IPS-NIHi7 (cell line): ENCODE results near the gene OR10C1.

Experiments
- DNase-seq: peaks from one replicate; pipeline ENCODE4 v3.0.0; 2012; ENCODE audit warnings: mixed read lengths; ENCODE audit errors: extremely low spot score

The OR10C1 gene

DNA sequence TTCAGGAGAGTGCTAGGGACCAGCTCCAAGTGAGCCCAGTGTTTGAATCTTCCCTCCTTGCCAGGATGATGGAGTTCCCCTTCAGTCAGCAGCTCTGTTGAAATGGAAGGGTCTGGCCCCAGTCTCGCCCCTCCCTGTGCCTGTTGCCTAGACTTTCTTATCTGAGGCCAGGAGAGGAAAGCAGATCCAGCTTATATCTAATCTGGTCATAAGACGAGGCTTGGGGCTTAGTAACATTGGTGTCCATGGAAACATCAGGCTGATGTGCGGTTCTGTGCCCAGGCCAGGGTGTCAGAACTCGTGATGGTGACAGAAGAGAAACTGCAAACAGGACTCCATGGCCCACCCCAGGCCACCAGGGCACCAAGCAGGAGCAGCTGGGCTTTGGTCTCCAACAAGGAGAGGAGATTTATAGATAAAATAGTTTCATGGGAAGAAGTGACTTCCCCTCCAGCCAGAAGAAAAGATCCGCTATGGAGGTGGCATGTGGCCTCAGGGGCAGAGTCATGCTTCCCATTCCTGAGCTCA is 38.9 kb downstream of the OR10C1 start:
- DNase-seq, result no peak

DNA sequence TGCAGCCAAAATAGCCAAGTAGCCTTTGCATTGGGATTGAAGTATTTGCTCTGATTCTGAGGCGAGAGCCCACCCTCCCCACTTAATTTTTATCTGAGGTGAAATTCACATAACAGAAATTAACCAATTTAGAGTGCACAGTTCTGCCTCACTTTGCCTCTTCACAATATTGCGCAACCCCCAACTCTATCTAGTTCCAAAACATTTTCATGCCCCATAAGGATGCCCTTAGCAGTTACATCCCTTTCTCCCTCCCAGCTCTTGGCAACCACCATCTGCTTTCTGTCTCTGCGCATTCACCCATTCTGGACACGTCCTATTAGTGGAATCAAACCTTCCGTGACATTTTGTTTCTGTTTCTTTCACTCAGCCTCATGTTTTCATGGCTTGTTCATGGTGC is 39.6 kb downstream of the OR10C1 start:
- no peak for DNase-seq

DNA sequence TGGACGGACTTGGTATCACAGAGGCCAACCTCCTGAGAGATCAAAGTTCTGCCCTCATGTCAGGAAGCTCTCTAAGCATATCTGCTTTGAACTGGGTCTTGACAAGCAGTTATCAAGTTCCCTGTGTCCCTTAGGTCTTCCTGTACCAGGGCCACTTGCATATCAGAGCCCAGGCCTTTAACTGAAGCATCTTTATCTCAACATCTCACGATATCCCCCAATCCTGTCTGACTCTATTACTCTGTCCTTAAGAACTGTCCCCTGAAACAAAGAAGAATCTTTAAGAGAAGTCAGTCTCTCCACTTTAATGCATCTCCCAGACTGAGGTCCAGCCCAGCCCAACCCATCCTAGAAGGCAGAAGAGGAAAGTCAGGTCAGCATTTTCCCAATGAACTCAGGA is 40.5 kb downstream of the OR10C1 start:
- peak; percentile 6 for DNase-seq

DNA sequence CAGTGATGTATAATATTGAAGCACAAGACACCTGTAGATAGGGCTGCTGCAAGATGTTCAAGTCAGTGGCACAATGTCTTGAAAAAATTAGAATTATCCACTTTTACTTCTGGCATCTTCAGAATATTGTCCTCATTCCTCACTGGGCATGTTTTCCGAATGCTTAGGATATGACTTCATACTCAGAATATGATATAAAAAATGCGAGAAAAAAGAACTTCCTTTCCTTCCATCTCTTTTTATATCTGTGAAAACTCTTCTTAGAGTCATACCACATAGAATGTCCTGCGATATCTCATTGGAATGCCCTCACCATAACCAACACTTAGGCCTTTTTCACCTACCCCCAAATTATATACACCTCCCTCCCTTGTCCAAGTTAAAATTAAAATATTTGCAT is 44.1 kb downstream of the OR10C1 start:
- DNase-seq, result no peak

DNA sequence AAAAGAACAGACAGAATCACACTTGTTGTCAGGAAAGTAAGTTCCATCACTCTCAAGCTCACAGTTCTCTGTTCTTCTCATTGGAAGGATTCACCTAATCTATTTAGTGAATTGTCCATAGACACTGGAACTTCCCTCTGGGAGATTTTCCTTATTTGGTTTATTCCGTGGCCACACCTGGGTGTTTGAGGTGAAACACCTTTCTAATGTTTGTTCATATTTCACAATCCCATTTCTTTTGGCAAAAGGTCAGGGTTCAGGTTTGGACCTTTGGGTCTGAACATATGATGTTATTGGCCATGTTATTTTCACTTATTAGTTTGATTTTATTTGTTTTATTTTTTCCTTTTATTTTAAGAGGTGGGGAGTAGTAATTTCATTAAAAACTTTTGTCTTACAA is 44.6 kb downstream of the OR10C1 start:
- no peak for DNase-seq

DNA sequence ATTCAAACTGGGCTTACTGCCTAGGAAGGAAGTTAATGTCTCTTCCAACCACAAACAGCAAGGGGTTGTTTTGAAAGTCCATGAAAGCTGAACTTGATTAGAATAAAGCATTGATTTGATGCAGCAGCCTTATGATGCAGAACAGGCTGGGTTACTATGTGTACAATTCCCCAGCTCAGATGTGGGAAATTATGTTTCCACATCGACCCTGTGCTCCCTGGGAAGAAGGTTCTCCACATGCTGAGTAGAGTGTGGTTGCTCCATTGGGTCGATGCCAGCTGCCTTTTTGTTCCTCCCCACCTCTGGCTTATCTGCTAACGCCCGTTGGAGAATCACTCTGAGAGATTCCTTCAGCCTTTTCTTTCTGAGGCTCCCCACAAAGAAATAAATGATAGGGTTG is 47.5 kb downstream of the OR10C1 start:
- no peak for DNase-seq

DNA sequence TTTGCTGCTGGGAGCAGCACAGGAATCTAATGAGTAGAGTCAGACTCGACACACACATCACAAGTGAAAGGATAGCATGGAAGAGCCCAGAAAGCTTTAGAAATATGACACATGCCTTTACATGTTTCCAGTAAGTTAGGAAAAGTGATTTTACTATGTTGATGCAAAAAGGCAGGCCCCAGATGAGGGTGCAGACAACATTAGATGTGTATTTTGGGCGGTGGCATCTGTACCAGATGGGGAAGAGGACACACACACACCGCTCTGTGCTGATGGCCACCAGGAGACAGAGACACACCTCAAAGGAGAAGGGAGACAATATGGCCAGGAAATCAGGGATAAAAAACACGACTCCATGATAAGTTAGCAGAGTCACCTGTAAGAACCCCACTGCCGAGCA is 48.0 kb downstream of the OR10C1 start:
- DNase-seq, result no peak

DNA sequence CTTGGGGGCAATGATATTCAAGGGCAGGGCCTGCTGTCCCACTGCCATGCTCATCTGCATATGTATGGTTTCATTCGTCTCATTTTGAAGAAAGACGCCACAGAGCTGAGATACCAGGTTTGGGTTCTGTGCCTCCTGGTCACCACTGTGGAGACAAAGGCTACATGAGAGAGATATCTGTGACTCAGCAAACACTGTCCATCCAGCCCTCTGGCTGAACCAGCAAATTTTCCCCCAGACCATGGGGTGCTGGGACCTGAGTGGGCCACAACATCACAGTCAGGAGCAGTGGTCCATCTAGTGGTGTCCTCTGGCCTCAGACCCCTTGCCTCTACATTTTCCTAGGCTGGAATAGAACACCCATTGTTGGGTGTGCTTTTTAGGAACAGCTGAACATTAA is 48.6 kb downstream of the OR10C1 start, which contains the start of gene MAS1L:
MAS1L (minus strand) TSS at position 297 of the 400 bp plus-strand sequence; CDS start at position 243, 54 bp downstream.
- DNase-seq, result no peak

DNA sequence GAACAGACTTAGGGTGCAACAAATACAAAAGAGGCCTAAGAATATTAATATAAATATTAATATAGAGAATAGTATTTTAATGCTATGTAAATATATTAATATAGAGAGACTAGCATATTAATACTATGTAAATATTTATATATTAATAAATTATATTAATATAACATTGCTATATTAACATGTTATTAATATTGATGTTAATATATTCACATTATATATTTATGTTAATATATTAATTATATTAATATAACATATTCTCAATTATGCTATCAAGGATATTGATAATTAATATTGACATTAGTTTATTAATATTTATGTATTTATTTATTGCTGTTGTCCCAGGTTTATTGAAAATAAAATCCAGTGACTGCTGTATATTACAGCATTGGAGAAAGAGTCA is 49.8 kb downstream of the OR10C1 start:
- no peak for DNase-seq

DNA sequence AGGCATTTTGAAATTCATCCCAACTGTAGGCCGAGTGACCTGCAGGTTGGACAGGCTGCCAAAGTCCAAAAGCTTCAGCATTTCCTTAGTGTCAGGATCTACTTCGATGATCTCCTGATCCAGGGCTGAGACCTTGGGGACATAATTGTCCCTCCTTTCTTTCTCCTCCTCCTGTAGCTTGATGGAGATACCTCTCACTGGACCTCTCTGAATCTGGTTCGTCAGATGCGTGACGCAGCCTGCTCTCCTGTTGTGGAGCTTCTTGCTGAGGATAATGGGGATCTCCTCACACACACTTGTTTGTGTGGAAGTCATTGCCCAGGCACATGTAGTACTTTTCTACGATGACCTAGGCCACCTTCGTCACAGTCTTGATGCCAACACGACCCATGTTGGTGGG is 50.2 kb downstream of the OR10C1 start:
- DNase-seq, result no peak

DNA sequence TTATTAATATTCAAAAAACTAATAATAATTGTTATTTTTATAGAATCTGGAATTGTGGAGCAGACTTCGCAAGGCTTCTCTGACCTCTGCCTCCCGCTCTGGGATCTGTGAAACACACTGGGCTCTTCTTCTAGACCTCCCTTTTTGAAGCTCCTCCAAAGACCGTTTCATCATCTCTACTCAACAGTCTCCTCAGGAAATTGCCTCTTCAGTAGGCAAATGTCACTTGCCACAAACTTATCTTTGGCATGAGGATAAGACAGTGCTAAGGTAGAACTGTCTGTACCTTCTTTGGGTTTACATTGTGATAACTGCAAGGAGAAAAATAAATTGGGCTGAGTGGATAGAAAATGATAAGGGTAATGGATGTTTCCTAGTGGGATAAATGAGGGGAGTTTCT is 50.9 kb downstream of the OR10C1 start:
- no peak for DNase-seq

DNA sequence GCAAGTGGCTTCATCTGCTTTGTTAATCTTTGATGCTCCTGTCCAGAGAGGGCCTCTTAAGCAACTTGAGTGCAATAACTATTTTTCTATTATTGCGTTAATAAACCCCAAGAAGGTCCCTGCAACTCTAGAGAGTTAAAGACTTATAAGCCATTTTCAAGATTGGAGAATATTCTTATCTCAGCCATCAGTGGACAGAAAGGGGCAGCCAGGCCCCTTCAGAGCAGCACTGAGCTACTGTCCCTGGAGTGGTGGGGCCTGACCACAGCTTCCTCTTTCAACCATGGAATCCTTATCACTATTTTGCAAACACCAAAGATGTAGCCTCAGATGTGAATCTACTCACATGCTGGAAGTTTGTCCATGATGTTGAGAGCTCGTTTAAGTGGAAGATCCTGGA is 51.4 kb downstream of the OR10C1 start:
- no peak for DNase-seq
